PC-3 (cell line): ENCODE results near the gene CFD. TPM values are rescaled to one million over a fixed set of nuclear protein-coding genes. Genes with fewer than 3 reads are reported as not detected.

Source experiments
- ATAC-seq: fragments of 200-7000 bp; cut with Tn5 transposase; 2 replicates; pipeline ENCODE4 v1.9.1; 2020; ENCODE audit warnings: mild to moderate bottlenecking, moderate library complexity
- BruUV-seq: library from RNA; stranded (reverse); fragments of 400-500 nt; replicated peaks from 2 replicates; lab custom pipeline; 2021; lab: Mats Ljungman, UMichigan
- CTCF ChIA-PET: fragments of 300-600 bp; sonication (Branson Sonifier 250); formaldehyde crosslinking; loops from one replicate; lab custom pipeline; 2022; ENCODE audit warnings: antibody characterized with exemption; lab: Charles Lee
- POLR2A ChIA-PET: fragments of 300-600 bp; sonication (Branson Sonifier 250); formaldehyde crosslinking; loops from one replicate; lab custom pipeline; 2022; ENCODE audit warnings: antibody characterized with exemption; ENCODE audit not compliant: unreplicated experiment; lab: Charles Lee
- DNase-seq: peaks from one replicate; pipeline ENCODE4 v3.0.0-alpha.2; 2015
- H2AFZ ChIP-seq: fragments of 300-600 bp; sonication (generic); 2 replicates; pipeline ENCODE4 v1.6.0; 2016; ENCODE audit warnings: antibody characterized with exemption, low read length
- H3F3A ChIP-seq: fragments of 300-600 bp; sonication (generic); one replicate; pipeline ENCODE4 v1.6.0; 2017; ENCODE audit warnings: antibody characterized with exemption, low read length, control low read depth, mild to moderate bottlenecking; ENCODE audit not compliant: unreplicated experiment
- H3K27ac ChIP-seq: fragments of 300-600 bp; sonication (generic); 2 replicates; pipeline ENCODE4 v1.5.1; 2016; ENCODE audit warnings: mild to moderate bottlenecking, low read length
- H3K27me3 ChIP-seq: fragments of 300-600 bp; sonication (generic); 2 replicates; pipeline ENCODE4 v1.6.1; 2016; ENCODE audit warnings: low read length, mixed read lengths
- H3K36me3 ChIP-seq: fragments of 300-600 bp; sonication (generic); 2 replicates; pipeline ENCODE4 v1.6.1; 2016; ENCODE audit warnings: low read depth, mixed run types, low read length, mixed read lengths
- H3K4me1 ChIP-seq: fragments of 300-600 bp; sonication (generic); 2 replicates; pipeline ENCODE4 v1.5.1; 2016; ENCODE audit warnings: low read length; ENCODE audit not compliant: insufficient read depth
- H3K4me2 ChIP-seq: fragments of 300-600 bp; sonication (generic); 2 replicates; pipeline ENCODE4 v1.6.0; 2016; ENCODE audit warnings: low read length
- H3K4me3 ChIP-seq: fragments of 300-600 bp; sonication (generic); 2 replicates; pipeline ENCODE4 v1.5.1; 2016; ENCODE audit warnings: mild to moderate bottlenecking, low read length, mixed read lengths
- H3K79me2 ChIP-seq: fragments of 300-600 bp; sonication (generic); 2 replicates; pipeline ENCODE4 v1.6.1; 2017; ENCODE audit warnings: low read length, mixed read lengths
- H3K9ac ChIP-seq: fragments of 300-600 bp; sonication (generic); 2 replicates; pipeline ENCODE4 v1.6.0; 2016; ENCODE audit warnings: mild to moderate bottlenecking, low read length
- H3K9me2 ChIP-seq: fragments of 300-600 bp; sonication (generic); replicated peaks from 2 replicates; pipeline ENCODE4 v1.6.1; 2016; ENCODE audit warnings: mixed run types, low read length, mixed read lengths
- H3K9me3 ChIP-seq: fragments of 300-600 bp; sonication (generic); 2 replicates; pipeline ENCODE4 v1.6.1; 2016; ENCODE audit warnings: low read length, mixed read lengths
- H4K20me1 ChIP-seq: fragments of 300-600 bp; sonication (generic); 2 replicates; pipeline ENCODE4 v1.6.1; 2016; ENCODE audit warnings: low read length, mixed read lengths
- EZH2 ChIP-seq: fragments of 300-600 bp; sonication (generic); IDR thresholded peaks from one replicate; pipeline ENCODE4 v1.6.1; 2017; ENCODE audit warnings: antibody characterized with exemption, mild to moderate bottlenecking, low read length; ENCODE audit not compliant: unreplicated experiment
- EZH2phosphoT487 ChIP-seq: fragments of 300-600 bp; sonication (generic); IDR thresholded peaks from 2 replicates; pipeline ENCODE4 v1.6.1; 2018; ENCODE audit warnings: mild to moderate bottlenecking, antibody characterized with exemption, low read length, borderline replicate concordance
- intact Hi-C: fragments of 100-400 bp; cut with micrococcal nuclease; formaldehyde crosslinking; loops from 2 replicates; pipeline ENCODE4 v1.9.0; 2023
- total RNA-seq: library from RNA; depleted of rRNA; stranded (reverse); fragments of >200 nt; gene quantifications from 2 replicates; pipeline ENCODE4 v1.2.3, GENCODE V29; 2014
- TF ChIP-seq, protein P1 (sequence below): fragments of 300-600 bp; sonication (generic); conservative IDR thresholded peaks from 2 replicates; pipeline ENCODE4 v1.5.1; 2017; ENCODE audit warnings: antibody characterized with exemption, low read depth, mild to moderate bottlenecking, low read length

CFD gene
- total RNA-seq, 1 experiment from 2014 or later: 22.4 TPM

DNA sequence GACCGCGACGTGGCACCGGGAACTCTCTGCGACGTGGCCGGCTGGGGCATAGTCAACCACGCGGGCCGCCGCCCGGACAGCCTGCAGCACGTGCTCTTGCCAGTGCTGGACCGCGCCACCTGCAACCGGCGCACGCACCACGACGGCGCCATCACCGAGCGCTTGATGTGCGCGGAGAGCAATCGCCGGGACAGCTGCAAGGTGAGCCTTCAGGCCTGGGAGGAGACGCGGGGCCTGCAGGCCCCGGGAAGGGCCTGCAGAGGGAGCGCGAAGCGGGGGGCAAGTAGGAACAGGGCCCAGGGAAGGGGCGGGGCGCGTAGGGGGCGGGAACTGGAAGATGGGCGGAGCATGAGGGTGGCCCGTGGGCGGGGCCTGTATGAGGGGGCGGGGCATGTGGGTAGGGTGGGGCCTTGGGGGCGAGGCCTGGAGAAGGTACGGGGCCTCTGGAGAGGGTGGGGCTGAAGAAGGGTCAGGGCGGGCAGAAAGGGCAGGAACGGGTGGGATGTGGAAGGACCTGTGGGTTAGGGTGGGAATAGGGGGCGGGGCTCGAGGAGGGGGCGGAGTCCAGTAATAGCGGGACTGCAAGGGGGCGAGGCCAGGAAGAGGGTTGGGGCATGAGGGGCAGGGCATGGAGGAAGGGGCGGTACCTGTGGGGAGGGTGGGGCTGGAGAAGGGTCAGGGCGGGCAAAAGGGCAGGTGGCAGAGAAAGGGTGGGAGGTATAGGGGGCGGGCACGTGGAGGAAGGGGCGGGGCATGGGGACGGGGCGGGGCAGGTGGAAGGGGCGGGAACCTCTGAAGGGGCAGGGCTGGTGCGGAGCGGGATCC is 2.5 kb downstream of the CFD start:
- DNase-seq (peak; percentile 41), ATAC-seq (peak; percentile 11)
- Histone ChIP-seq H3K79me2 (no peaks in the 10 kb centered on the region), H3K9ac (no peak overlapping the region), H2AFZ (no peak overlapping the region), H3K4me3 (no peak overlapping the region), H3K9me3 (no peaks in the 10 kb centered on the region), H3K27me3 (no peaks in the 10 kb centered on the region), H3K4me2 (peak overlapping the region; percentile 22; the same call in 1 of the 2 replicates), H4K20me1 (no peaks in the 10 kb centered on the region), H3K36me3 (no peaks in the 10 kb centered on the region), H3K4me1 (no peaks in the 10 kb centered on the region), H3K27ac (no peak overlapping the region), H3F3A (no peaks in the 10 kb centered on the region), H3K9me2 (no peaks in the 10 kb centered on the region)
- CTCF ChIA-PET: no interaction called here
- TF ChIP-seq, protein P1, sequence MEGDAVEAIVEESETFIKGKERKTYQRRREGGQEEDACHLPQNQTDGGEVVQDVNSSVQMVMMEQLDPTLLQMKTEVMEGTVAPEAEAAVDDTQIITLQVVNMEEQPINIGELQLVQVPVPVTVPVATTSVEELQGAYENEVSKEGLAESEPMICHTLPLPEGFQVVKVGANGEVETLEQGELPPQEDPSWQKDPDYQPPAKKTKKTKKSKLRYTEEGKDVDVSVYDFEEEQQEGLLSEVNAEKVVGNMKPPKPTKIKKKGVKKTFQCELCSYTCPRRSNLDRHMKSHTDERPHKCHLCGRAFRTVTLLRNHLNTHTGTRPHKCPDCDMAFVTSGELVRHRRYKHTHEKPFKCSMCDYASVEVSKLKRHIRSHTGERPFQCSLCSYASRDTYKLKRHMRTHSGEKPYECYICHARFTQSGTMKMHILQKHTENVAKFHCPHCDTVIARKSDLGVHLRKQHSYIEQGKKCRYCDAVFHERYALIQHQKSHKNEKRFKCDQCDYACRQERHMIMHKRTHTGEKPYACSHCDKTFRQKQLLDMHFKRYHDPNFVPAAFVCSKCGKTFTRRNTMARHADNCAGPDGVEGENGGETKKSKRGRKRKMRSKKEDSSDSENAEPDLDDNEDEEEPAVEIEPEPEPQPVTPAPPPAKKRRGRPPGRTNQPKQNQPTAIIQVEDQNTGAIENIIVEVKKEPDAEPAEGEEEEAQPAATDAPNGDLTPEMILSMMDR: no peak
- TF ChIP-seq EZH2phosphoT487 (no peak), EZH2 (no peak)
- intact Hi-C loops: no loop called here
- POLR2A ChIA-PET: no interaction called here
- no TSS peak for BruUV-seq

DNA sequence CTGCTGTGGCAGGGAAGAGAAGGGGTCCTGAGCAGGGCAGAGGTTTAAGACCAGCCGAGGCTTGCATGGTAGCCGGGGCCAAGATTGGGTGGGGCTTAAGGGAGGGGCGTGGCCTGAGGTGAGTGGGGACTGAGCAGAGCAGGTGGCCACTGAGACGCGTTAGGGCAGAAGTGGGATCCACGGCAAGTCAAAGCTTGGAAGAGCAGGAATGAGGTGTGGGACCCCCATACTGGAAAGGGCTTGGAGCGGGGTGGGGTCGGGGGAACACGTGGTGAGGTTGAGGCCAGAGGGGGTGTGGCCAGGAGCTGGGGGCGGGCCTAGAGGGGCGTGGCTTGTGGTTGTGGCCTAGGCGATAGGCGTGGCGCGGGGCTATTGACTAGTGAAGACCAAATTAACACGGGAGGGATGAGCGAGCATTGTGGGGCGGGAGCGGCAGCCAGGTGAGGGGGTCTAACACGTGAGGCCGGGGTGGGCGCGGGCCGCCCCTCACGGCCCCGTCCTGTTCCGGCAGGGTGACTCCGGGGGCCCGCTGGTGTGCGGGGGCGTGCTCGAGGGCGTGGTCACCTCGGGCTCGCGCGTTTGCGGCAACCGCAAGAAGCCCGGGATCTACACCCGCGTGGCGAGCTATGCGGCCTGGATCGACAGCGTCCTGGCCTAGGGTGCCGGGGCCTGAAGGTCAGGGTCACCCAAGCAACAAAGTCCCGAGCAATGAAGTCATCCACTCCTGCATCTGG is 3.3 kb downstream of the CFD start:
- Histone ChIP-seq H3K36me3 (no peaks in the 10 kb centered on the region), H3K4me1 (no peaks in the 10 kb centered on the region), H3K27me3 (no peaks in the 10 kb centered on the region), H4K20me1 (no peaks in the 10 kb centered on the region), H2AFZ (no peak overlapping the region), H3K9me2 (no peaks in the 10 kb centered on the region), H3K9me3 (no peaks in the 10 kb centered on the region), H3K4me2 (no peak overlapping the region), H3K27ac (no peak overlapping the region), H3K79me2 (no peaks in the 10 kb centered on the region), H3K4me3 (no peak overlapping the region), H3K9ac (no peak overlapping the region), H3F3A (no peaks in the 10 kb centered on the region)
- TF ChIP-seq EZH2 (no peak), EZH2phosphoT487 (no peak)
- TF ChIP-seq, protein P1: no peak
- intact Hi-C loops: no loop called here
- DNase-seq: no peak
- CTCF ChIA-PET: no interaction called here
- POLR2A ChIA-PET: interaction anchor here (0.6 kb wide), 1 partner anchor 13 kb away, joined by 5 read pairs; no protein-coding TSS in a partner anchor
- peak; percentile 12 for ATAC-seq
- BruUV-seq: no TSS peak
